Measurements from ENCODE around the gene DOCK1.

The DOCK1 gene

GRCh38 chr10:127228195-127228787, 323.1 kb downstream of the DOCK1 start:
- H3K9me3 ChIP-seq, result no peaks in the 10 kb centered on the region
- no peaks in the 10 kb centered on the region for H3K4me1 ChIP-seq (ENCODE audit: control insufficient read depth in 1 of 2, insufficient read depth in 1 of 2, low read depth in 1 of 2, low read length in 1 of 2)
- TF ChIP-seq, protein P1, sequence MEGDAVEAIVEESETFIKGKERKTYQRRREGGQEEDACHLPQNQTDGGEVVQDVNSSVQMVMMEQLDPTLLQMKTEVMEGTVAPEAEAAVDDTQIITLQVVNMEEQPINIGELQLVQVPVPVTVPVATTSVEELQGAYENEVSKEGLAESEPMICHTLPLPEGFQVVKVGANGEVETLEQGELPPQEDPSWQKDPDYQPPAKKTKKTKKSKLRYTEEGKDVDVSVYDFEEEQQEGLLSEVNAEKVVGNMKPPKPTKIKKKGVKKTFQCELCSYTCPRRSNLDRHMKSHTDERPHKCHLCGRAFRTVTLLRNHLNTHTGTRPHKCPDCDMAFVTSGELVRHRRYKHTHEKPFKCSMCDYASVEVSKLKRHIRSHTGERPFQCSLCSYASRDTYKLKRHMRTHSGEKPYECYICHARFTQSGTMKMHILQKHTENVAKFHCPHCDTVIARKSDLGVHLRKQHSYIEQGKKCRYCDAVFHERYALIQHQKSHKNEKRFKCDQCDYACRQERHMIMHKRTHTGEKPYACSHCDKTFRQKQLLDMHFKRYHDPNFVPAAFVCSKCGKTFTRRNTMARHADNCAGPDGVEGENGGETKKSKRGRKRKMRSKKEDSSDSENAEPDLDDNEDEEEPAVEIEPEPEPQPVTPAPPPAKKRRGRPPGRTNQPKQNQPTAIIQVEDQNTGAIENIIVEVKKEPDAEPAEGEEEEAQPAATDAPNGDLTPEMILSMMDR (IDR thresholded peaks at IDR 0.05), result no peak
- no peaks in the 10 kb centered on the region for H3K27me3 ChIP-seq
- H3K4me3 ChIP-seq (ENCODE audit: low read depth in 1 of 2, low read length in 1 of 2), result no peak overlapping the region
- no peak overlapping the region for H3K27ac ChIP-seq
- H3K36me3 ChIP-seq, result no peaks in the 10 kb centered on the region

DNA sequence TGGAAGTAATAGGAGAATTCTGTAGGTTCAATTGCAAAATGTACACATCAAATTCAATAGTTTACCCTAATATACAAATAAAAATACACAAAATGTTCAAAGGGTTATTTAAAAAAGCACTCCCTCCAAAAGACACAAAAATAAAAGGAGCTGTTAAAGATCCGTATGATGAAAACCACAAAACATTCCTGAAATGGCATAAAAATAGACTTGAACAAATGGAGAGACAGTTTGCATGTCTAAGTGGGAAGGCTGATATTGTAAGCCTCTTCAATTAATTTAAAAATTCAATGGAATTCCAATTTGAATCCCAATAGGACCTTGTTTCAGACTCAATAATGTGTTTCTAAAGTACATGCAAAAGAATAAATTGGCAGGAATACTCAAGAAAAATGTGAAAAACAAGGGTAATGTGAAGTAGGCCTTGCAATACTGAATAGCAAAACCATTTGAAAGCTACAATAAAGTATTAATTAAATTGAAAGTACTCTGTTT, 329.1 kb downstream of the DOCK1 start:
- Histone ChIP-seq H3K27me3 (no peaks in the 10 kb centered on the region), H3K9me3 (no peaks in the 10 kb centered on the region), H3K36me3 (no peaks in the 10 kb centered on the region), H3K27ac (no peak overlapping the region), H3K4me1 (ENCODE audit: control insufficient read depth in 1 of 2, insufficient read depth in 1 of 2, low read depth in 1 of 2, low read length in 1 of 2) (no peaks in the 10 kb centered on the region), H3K4me3 (ENCODE audit: low read depth in 1 of 2, low read length in 1 of 2) (no peak overlapping the region)
- TF ChIP-seq, protein P1 (IDR thresholded peaks at IDR 0.05), result no peak

GRCh38 chr10:127236266-127236665, 331.0 kb downstream of the DOCK1 start:
- TF ChIP-seq, protein P1 (IDR thresholded peaks at IDR 0.05), result no peak

DNA sequence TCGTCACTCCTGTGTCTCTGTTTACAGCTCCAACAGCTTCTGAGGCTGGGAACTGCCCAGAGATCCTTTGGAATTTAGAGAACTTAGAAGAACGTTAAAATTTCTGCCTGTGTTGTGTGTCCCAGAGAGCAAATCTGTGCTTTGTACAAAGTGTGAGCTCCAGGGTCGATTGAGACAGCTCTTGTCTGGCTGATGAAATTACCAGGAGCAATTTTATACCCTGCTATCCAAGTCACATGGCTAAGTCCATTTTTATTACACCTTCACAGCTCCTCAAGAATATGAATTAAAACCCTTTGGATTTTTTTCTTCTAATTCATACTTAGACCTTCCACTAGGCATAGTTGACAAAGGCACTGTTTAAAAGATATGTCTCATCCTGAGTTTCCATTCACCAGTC, 337.7 kb downstream of the DOCK1 start:
- Histone ChIP-seq H3K36me3 (no peaks in the 10 kb centered on the region), H3K9me3 (no peaks in the 10 kb centered on the region), H3K4me3 (ENCODE audit: low read depth in 1 of 2, low read length in 1 of 2) (no peak overlapping the region), H3K27ac (no peak overlapping the region), H3K4me1 (ENCODE audit: control insufficient read depth in 1 of 2, insufficient read depth in 1 of 2, low read depth in 1 of 2, low read length in 1 of 2) (peaks cover 10 to 15% of the 10 kb centered on the region in 2 experiments), H3K27me3 (no peaks in the 10 kb centered on the region)
- TF ChIP-seq, protein P1 (IDR thresholded peaks at IDR 0.05), result no peak

More at GRCh38 chr10:127236266-127236665, 331.0 kb downstream of the DOCK1 start:
- no peak overlapping the region for H3K4me3 ChIP-seq (ENCODE audit: low read depth in 1 of 2, low read length in 1 of 2)
- H3K9me3 ChIP-seq, result no peaks in the 10 kb centered on the region
- no peaks in the 10 kb centered on the region for H3K4me1 ChIP-seq (ENCODE audit: control insufficient read depth in 1 of 2, insufficient read depth in 1 of 2, low read depth in 1 of 2, low read length in 1 of 2)
- H3K27me3 ChIP-seq, result no peaks in the 10 kb centered on the region
- no peaks in the 10 kb centered on the region for H3K36me3 ChIP-seq
- H3K27ac ChIP-seq, result no peak overlapping the region

- H3K9me3 ChIP-seq, result no peaks in the 10 kb centered on the region
- H3K4me1 ChIP-seq (ENCODE audit: control insufficient read depth in 1 of 2, insufficient read depth in 1 of 2, low read depth in 1 of 2, low read length in 1 of 2), result peaks cover 13 to 22% of the 10 kb centered on the region in 2 experiments
- TF ChIP-seq, protein P1 (IDR thresholded peaks at IDR 0.05), result peak; percentile 57
- no peak overlapping the region for H3K4me3 ChIP-seq (ENCODE audit: low read depth in 1 of 2, low read length in 1 of 2)
- H3K27me3 ChIP-seq, result no peaks in the 10 kb centered on the region
- H3K36me3 ChIP-seq, result no peaks in the 10 kb centered on the region
- H3K27ac ChIP-seq, result no peak overlapping the region
These were observed 338.5 kb downstream of the DOCK1 start for GRCh38 chr10:127243490-127244272.
